ENCODE data around the gene HIBCH.
"Not testable (repeated sequence)": the region's sequence is repeated elsewhere in the genome, so short reads cannot be mapped to it uniquely, and the experiment has no call there.

HIBCH gene

DNA sequence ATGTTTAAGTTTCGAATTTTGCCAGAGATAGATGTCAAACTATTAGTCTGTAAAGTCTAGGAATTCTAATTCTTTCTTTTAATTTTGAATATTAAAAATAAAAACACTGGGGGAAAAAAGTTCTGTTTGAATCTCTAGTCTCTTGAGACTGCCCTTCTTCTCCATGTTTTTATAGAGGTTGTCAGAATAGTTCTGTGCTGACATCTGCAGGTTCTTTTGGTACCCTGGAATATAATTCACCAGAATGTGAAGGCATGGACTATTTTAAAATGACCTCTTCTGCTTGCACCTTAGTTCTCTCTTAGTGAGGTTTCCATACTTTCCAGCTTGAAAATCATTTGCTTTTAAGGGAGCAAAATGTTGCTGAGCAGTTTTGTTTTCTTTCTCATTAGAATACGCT is 136.1 kb downstream of the HIBCH start:
- DNase-seq = no peak

- DNase-seq = no peak
These were observed 137.5 kb downstream of the HIBCH start for GRCh38 chr2:190182071-190182524.

- DNase-seq = no peak
These were observed 138.4 kb downstream of the HIBCH start for GRCh38 chr2:190181123-190181669.

GRCh38 chr2:190180313-190181122 is 139.1 kb downstream of the HIBCH start:
- no peak for DNase-seq

GRCh38 chr2:190179754-190180312 is 139.8 kb downstream of the HIBCH start:
- DNase-seq = no peak

- DNase-seq = no peak
These were observed 141.4 kb downstream of the HIBCH start for GRCh38 chr2:190178066-190178722.

GRCh38 chr2:190177249-190178040 is 142.2 kb downstream of the HIBCH start:
- DNase-seq = no peak

GRCh38 chr2:190173392-190173791 is 146.2 kb downstream of the HIBCH start:
- DNase-seq = no peak

GRCh38 chr2:190170673-190171072 is 149.0 kb downstream of the HIBCH start:
- DNase-seq = no peak

DNA sequence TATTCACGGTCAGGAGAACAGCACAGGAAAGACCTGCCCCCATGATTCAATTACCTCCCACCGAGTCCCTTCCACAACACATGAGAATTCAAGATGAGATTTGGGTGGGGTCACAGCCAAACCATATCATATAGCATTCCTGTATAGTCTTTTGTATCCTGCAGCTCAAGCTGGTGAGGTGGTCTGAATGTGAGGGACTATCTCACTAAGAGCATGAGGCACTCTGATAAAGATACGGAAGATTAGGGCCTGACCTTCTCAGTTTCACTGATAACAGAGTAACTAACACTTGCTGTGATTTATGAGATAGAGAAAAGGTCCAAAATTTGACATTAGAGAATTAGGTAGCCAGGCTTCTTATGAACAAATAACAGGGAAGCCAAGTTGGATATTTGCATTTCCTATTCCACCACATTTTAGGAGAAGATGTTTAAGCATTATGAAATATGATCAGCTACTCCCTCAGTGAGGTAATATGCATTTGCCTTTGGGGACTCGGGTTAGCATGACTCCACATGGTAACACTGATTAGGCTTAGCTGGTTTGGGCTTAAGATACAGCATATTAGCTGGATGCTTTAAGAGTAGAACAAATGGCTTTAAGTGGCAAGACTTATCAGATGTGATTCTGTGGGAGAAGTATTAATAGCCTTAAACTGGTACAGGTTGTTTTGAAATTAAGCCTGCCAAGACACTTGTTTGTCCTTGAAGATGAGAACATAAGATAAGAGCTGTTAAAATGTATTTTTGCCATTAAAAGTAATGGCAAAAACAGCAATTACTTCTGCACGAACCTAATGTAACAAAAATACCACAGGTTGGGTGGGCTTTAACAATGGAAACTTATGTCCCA is 150.2 kb downstream of the HIBCH start:
- DNase-seq = no peak

GRCh38 chr2:190167702-190168101 is 151.9 kb downstream of the HIBCH start:
- DNase-seq = no peak

- DNase-seq = no peak
These were observed 154.1 kb downstream of the HIBCH start for GRCh38 chr2:190165491-190165890.

DNA sequence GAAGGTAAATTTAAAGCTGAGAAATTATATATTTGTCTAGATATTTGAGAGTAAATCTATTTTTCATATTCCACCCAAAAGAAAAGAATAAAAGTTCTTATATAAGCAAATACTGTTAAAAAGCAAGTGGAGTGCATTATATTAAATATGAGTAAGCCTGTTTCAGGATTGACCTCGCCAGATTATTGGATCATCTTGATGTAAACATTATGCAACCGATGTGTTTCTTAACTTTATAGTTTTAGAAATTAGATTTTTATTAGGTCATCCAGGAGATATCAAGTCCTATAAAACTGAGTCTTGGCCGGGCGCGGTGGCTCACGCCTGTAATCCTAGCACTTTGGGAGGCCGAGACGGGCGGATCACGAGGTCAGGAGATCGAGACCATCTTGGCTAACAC is 156.8 kb downstream of the HIBCH start:
- DNase-seq = no peak

DNA sequence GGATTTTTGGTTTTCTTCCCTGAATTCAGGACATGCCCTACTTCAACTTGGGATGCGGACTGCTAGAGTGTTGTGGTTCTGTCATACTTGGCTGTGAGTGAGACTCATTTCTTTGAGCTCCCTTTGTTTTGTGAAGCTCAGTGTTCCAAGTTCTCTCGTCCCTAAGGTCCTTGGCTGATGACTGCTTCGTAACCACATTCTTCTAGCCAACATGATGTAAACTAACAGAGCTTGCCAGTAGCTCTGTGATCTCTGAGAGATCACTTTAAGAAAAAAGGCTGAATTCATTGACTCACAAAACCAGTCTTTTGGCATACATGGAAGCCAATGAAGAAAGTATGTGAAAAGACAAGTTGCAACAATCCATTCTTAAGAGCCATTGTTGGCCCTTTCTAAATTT is 160.2 kb downstream of the HIBCH start:
- no peak for DNase-seq

DNA sequence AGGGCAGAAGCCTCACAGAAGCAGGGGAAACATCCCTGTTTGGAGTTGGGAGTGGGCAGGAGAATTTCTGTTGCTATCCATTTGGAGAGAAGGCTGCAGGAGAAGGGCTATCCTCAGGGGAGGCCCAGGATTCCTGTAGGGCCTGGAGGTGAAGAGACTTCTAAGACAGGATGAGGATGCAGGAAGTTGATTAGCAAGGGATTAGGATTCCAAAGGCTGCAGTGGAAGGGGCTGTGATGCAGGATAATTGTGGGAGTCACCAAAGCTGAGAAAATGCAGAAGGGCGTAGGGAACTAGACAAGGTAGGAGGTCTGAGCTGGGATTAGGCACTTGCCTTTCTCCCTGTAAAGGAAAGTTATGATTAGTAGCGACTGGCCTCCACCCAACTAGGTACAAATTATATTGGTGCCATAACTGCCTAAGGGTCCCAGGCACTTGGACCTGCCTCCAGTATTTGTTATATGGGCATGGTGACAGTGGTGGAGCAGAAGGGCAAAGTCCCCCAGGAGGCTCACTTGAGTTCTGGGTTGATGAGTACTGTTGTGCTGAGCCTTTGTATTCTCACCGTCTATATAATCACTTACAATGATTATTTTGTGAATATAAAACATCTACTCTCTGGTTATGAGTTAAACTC is 160.7 kb downstream of the HIBCH start:
- DNase-seq = no peak

DNA sequence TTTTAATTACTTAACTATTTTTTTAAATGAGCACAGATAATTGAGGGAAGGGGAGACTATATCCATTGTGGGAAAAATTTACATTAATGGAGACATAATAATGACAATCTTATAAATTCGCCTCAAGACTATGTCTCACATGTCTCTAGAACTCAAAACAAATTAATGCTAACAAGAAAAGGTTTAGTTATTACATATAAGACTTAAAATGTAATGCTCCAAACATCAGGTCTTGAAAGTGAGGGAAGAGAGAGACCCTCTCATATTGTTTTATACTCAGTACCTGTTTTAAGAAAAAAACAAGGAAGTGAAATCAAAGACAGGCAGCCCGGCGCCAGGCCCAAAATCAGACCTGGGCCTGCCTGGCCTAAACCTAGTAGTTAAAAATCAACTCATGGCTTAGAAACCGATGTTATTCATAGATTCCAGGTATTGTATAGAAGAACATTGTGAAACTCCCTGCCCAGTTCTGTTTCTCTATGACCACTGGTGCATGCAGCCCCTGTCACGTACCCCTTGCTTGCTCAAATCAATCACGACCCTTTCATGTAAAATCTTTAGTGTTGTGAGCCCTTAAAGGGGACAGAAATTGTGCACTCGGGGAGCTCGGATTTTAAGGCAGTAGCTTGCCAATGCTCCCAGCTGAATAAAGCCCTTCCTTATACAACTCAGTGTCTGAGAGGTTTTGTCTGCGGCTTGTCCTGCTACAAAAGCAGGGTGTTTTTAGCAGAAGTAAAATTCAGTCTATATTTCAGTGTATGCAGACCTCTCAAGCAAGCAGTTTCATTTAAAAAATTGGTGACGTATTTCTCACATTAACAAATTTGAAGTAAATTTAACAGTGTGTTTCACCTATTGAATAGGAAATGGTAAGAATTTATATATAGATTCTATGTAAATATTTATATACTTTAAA is 161.8 kb downstream of the HIBCH start:
- DNase-seq = not testable (repeated sequence)

DNA sequence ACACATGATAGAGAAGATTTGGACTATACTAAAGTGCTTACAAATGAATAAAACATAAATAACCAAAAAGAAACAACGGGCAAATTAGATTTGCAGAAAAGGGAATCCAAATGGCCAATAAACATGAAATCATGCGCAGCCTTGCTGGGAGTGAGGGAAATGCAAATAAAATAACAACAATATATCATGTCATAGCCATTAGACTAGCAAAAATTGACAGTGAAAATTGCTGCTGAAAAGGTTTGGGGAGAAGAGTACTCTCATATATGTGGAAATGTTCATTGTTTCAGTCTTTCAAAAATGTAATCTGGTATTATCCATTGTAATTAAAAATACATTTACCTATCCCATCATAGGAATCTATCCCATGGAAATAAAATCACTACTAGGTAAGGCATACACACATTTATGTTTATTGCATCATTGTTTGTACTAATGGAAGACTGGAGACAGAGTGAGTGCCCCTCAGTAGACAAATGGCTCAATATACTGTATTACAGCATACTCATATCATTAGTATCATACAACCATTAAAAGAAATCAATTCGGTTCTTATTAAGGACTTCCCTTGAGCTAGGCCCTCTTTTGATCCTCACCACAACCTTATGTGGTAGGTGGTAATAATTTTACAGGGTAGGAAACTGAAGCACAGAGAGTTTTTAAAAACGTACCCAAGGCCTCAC is 163.0 kb downstream of the HIBCH start:
- no peak for DNase-seq
